Skin of body (tissue), 2 donors: ENCODE results near the gene SETD1A. TPM values are rescaled to one million over a fixed set of nuclear protein-coding genes. Genes with fewer than 3 reads are reported as not detected.

Source experiments
- DNase-seq: peaks from one replicate; lab custom pipeline; 2025; lab: John Stamatoyannopoulos, UW
- total RNA-seq: library from RNA; depleted of rRNA; stranded (reverse); fragments of >200 nt; gene quantifications from one replicate; pipeline ENCODE4 v1.2.3, GENCODE V29; 2014

SETD1A gene
- total RNA-seq, 1 donor from 2014 or later: 4.1 TPM

GRCh38 chr16:30982548-30983288 is 25.2 kb downstream of the SETD1A start:
- no peak for DNase-seq

DNA sequence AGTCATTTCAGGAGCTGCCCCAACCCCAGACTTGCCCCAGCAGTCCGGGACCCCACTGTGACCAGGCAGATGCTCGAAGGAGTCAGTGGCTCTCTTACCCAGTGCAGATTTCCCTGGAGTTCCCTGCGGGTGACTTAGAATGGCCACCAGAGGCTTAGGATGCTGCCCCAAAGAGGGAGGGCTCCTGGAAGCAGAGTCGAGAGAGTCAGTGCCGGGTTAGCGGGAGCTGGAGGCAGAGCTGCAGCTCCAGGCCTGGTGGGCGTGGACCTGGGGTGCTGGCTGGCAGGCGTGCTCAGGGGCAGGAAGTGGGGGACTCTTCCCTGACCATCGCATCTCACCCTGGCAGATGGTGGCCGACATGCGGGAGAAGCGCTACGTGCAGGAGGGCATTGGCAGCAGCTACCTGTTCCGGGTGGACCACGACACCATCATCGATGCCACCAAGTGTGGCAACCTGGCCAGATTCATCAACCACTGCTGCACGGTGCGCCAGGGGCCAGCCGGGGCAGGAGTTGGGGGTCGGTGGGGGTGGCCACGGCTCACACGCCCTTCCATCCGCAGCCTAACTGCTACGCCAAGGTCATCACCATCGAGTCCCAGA is 25.8 kb downstream of the SETD1A start:
- no peak for DNase-seq

DNA sequence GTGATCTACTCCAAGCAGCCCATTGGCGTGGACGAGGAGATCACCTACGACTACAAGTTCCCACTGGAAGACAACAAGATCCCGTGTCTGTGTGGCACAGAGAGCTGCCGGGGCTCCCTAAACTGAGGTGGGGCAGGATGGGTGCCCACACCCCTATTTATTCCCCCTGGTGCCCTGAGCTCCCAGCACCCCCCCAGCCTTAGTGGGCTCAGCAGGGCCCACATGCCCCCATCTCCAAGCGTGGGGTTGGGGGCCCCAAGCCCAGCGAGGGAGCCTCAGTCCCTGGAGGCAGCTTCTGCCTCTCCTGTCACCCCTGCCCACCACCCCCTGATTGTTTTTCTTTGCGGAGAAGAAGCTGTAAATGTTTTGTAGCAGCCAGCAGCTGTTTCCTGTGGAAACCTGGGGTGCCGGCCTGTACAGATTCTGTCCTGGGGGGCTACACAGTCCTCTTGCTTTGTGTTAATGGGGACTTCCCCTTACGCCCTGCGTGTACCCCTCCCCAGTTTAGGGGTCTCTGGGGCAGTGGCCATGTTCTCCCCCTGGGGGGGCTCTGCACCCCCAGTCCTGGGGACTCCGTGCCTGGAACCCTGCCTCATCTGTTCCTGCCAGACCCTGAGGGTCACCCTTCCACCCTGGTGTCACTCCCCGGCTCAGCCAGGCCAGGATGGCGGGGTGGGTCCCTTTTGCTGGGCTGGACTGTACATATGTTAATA is 26.5 kb downstream of the SETD1A start:
- DNase-seq: no peak

GRCh38 chr16:30984669-30985400 is 27.3 kb downstream of the SETD1A start, which contains the start of gene HSD3B7:
Gene HSD3B7, plus strand, starts transcription at chr16:30985207. Its CDS starts 452 bp downstream, at chr16:30985659.
- peak; percentile 59 for DNase-seq

DNA sequence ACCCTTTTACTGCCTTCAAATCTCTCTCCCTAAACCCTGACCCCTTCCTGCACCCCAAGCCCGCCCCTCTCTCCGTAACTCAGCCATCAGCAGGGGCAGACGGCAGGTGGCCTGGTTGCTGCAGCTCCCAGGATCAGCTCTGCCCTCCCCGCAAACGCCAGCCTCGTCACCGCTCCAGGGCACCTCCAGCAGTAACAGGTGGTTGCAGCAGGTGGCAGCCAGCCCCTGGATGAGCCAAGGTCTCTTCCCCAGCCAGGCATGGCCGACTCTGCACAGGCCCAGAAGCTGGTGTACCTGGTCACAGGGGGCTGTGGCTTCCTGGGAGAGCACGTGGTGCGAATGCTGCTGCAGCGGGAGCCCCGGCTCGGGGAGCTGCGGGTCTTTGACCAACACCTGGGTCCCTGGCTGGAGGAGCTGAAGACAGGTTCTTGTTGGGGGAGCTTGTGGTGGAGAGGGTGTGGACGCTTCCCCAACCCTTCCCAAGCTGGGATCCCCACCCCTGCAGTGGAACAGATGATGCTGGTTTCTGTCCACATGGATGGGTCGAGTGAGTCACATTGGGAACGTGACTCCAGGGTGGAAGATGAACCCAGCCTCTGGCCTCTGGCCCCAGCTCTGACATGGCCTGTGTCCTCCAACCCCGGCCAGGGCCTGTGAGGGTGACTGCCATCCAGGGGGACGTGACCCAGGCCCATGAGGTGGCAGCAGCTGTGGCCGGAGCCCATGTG is 28.0 kb downstream of the SETD1A start:
- no peak for DNase-seq

DNA sequence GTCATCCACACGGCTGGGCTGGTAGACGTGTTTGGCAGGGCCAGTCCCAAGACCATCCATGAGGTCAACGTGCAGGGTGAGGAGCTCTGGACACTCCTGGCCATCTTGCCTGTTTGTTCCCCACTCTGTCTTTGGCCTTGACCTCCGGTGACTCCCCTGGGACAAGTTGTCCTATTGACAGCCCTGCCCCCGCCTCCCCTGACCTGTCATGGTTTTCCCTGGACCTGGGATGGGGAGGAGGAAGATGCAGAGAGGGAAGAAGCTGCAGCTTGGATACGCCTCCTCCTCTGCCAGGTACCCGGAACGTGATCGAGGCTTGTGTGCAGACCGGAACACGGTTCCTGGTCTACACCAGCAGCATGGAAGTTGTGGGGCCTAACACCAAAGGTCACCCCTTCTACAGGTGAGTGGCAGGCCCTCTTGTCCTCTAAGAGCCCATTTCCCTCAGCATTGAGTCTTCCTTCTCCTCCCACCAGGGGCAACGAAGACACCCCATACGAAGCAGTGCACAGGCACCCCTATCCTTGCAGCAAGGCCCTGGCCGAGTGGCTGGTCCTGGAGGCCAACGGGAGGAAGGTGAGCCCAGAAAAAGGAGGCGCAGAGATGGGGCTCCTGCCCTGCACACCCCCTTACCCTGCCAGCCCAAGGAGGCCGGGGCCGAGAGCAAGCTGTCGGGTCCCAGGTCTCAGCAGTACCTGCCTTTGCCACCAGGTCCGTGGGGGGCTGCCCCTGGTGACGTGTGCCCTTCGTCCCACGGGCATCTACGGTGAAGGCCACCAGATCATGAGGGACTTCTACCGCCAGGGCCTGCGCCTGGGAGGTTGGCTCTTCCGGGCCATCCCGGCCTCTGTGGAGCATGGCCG is 28.8 kb downstream of the SETD1A start:
- DNase-seq: no peak

GRCh38 chr16:30987581-30988190 is 30.1 kb downstream of the SETD1A start:
- no peak for DNase-seq

DNA sequence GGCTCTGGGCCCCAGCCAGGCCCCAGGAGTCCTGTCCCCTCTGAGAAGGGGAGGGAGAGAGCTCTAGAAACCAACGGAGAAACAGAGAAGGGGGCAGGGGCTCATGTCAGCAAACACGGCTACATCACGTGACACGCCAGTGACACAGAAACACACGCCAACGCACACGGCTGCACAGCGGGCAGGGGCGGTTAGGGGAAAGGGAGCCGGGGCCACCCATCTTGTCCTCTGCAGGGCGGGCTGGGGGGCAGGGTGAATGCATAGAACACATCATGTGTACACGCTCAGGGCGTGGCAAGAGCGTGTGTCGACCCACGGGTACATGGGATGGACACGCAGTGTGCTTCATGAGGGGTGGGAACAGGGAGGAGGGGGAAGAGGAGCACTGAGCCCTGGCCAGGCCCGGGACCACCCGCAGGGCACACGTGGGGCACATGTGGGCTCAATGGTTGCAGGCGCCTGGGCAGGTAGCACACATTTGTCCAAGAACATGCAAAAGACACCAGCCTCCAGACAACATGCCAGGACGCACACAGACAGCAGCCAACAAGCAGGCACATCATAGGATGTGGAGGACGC is 32.0 kb downstream of the SETD1A start:
- DNase-seq: no peak

GRCh38 chr16:30990105-30990504 is 32.6 kb downstream of the SETD1A start:
- no peak for DNase-seq

DNA sequence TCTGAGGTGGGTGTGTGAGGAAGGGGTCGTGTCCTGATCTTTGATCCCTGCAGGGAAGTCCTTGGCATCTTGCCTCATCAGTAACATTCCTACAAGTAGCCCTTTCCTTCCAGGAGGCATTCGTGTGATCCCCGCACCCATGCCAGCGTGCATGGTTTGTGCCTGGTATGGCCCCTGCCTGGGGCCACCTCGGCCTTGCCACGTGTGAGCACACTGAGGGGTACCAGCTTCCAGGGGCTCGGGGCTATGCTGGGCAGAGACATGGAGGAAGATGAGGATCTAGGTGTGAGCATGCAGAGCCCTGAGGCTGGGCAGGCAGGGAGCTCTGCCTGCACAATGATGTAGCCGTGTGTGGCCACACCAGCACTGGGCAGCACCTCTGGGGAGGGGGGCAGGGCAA is 33.5 kb downstream of the SETD1A start:
- no peak for DNase-seq

GRCh38 chr16:30992276-30992780 is 34.8 kb downstream of the SETD1A start:
- no peak for DNase-seq

DNA sequence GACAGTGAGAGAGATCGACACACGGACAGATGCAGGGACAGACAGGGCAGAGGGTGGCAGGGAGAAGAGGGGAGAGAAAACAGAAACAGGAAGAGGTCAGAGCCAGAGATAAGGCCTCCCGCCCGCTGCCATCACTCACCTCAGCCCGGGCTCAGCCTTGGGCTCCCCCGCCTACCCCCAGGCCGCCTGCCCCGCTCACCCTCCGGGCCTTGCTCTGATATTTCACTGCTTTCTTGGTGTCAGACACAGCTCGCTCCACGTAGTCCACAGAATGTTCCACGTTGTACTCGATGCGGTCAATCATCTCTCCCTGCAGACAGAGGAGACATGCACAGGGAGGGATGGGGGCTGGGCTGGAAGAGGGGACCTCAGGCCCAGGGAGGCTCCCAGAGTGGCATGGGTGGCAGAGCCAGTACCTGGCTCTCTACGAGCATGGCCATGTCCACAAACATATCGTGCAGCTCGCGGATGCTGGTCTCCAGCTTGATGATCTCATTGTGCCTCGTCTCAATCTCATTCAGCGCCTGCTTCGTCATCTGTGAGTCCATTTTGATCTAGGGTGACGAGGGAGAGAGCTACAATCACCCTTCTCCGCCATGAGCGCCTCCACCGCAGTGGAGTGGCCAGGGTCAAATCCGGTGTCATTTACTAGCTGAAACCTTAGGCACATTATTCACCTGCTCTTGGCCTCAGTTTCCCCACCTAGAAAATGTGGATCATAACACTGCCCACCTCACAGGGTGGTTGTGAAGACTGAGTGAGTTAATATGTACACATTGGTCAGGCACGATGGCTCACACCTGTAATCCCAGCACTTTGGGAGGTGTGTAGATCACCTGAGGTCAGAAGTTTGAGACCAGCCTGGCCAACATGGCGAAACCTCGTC is 35.6 kb downstream of the SETD1A start:
- DNase-seq: no peak

- DNase-seq: no peak
These were observed 38.4 kb downstream of the SETD1A start for GRCh38 chr16:30995927-30996323.

DNA sequence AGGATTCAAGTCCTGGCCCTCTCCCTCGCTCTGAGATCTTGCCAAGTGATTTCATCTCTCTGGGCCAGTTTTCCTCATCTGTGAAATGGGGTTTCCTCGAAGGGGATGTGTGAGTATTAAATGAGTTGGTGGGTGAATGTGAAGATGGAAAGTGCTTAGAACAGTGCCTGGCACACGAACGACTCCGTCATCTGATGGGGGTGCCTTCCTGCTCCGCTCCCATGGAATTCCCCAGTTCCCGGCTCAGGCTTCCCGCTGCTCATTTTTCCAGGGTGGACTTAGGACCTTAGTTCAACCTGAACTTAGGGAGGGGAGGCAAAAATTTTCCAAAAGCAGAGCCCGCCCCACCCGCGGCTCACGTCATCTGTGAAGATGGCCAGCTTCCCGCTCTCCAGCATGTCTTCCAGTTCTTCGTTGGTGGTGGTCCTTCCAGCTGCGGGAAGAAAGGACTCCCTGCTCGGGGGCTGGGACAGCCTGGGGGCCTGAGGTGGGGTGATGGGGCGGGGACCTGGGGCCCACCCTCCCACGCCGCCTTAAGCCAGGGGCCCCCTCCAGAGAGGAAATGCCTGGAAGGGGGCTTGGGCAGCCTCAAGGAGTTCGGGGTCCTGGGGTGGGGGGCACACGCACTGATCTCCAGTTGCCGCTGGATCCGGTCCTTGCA is 38.9 kb downstream of the SETD1A start:
- DNase-seq: no peak

DNA sequence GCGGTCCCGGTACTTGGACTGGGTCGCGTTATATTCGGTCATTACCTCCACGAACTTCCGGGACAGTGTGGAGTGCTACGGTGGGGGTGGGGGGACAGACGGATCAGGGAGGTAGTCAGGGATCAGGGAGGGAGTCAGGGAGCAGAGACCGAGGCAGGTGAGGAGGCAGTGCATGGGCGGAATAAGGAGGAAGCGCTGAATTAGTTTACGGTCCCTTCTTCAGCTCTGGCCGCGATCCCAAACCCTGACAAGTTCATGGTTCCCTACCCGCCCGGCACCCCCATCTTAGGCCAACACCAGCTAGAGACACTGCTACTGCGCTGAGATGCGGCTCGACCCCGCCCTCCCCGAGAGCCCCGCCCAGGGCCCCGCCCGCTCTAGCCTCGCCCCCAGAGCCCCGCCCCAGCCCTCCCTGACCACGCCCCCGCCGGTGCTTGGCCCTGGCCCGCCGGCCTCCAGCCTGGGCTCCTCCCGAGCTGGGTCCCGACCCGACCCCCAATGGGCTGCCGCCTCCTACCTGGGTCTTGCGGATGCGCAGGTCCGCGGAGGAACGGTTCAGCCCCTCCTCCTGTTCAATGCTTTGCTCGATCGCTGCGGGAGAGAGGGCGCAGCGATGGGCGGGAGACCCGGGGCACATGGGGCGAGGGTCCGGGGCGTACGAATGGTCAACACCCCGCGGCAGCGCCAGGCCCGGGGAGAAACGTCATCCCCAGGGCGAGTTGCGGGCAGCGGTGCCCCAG is 39.6 kb downstream of the SETD1A start:
- no peak for DNase-seq
